H9 (cell line): ENCODE measurements around the gene GLI2. TPM values are rescaled to one million over a fixed set of nuclear protein-coding genes. Genes with fewer than 3 reads are reported as not detected.

ENCODE experiments used
- DNase-seq: peaks from one replicate; pipeline ENCODE4 v3.0.0-alpha.2; 2017
- H2AFZ ChIP-seq: one replicate; pipeline ENCODE4 v1.6.1; 2013; ENCODE audit warnings: mild to moderate bottlenecking, low read length, control low read depth, moderate library complexity
- H2AK5ac ChIP-seq: 2 replicates; pipeline ENCODE4 v1.6.1; 2013; ENCODE audit warnings: low read length, control low read depth, mixed read lengths; ENCODE audit not compliant: insufficient read length
- H2BK120ac ChIP-seq: one replicate; pipeline ENCODE4 v1.6.1; 2013; ENCODE audit warnings: low read depth, mild to moderate bottlenecking, low read length, control low read depth, inconsistent platforms; ENCODE audit not compliant: poor library complexity, severe bottlenecking
- H2BK12ac ChIP-seq: 2 replicates; pipeline ENCODE4 v1.6.1; 2013; ENCODE audit warnings: low read length, control low read depth, mixed read lengths, low read depth; ENCODE audit not compliant: insufficient read length
- H2BK15ac ChIP-seq: 2 replicates; pipeline ENCODE4 v1.6.1; 2013; ENCODE audit warnings: low read depth, low read length, control low read depth
- H2BK20ac ChIP-seq: one replicate; pipeline ENCODE4 v1.6.1; 2013; ENCODE audit warnings: low read depth, mild to moderate bottlenecking, low read length, control low read depth, inconsistent platforms; ENCODE audit not compliant: poor library complexity, severe bottlenecking
- H2BK5ac ChIP-seq: 2 replicates; pipeline ENCODE4 v1.6.1; 2013; ENCODE audit warnings: low read length, control low read depth, mixed read lengths; ENCODE audit not compliant: insufficient read length
- H3K14ac ChIP-seq: 2 replicates; pipeline ENCODE4 v1.6.1; 2013; ENCODE audit warnings: low read length, control low read depth; ENCODE audit not compliant: insufficient read depth
- H3K18ac ChIP-seq: 2 replicates; pipeline ENCODE4 v1.6.1; 2013; ENCODE audit warnings: low read depth, mild to moderate bottlenecking, mixed read lengths, low read length, control low read depth; ENCODE audit not compliant: insufficient read length
- H3K23ac ChIP-seq: 2 replicates; pipeline ENCODE4 v1.6.1; 2013; ENCODE audit warnings: low read length, control low read depth, mixed read lengths, low read depth; ENCODE audit not compliant: insufficient read length
- H3K23me2 ChIP-seq: 2 replicates; pipeline ENCODE4 v1.6.1; 2013; ENCODE audit warnings: low read depth, mild to moderate bottlenecking, mixed read lengths, low read length, control low read depth; ENCODE audit not compliant: insufficient read length, poor library complexity, severe bottlenecking
- H3K27ac ChIP-seq: 2 replicates; pipeline ENCODE4 v1.5.1; 2013; ENCODE audit warnings: low read length, control low read depth, mixed read lengths, low read depth; ENCODE audit not compliant: insufficient read length
- H3K27me3 ChIP-seq: 2 replicates; pipeline ENCODE4 v1.6.1; 2013; ENCODE audit warnings: low read length, control low read depth, inconsistent platforms; ENCODE audit not compliant: insufficient read depth
- H3K4ac ChIP-seq: 2 replicates; pipeline ENCODE4 v1.6.1; 2013; ENCODE audit warnings: low read depth, mild to moderate bottlenecking, control low read depth, inconsistent platforms, low read length, moderate library complexity
- H3K4me1 ChIP-seq: 2 replicates; pipeline ENCODE4 v1.6.1; 2013; ENCODE audit warnings: low read length, control low read depth, inconsistent platforms; ENCODE audit not compliant: insufficient read depth
- H3K4me2 ChIP-seq: 2 replicates; pipeline ENCODE4 v1.6.1; 2013; ENCODE audit warnings: low read length, control low read depth, mixed read lengths; ENCODE audit not compliant: insufficient read length, insufficient read depth
- H3K56ac ChIP-seq: 2 replicates; pipeline ENCODE4 v1.6.1; 2013; ENCODE audit warnings: low read depth, mild to moderate bottlenecking, mixed read lengths, low read length, control low read depth; ENCODE audit not compliant: insufficient read length
- H3K79me1 ChIP-seq: 2 replicates; pipeline ENCODE4 v1.6.1; 2013; ENCODE audit warnings: low read depth, mild to moderate bottlenecking, moderate library complexity, low read length, control low read depth, inconsistent platforms; ENCODE audit not compliant: insufficient read depth, poor library complexity, severe bottlenecking
- H3K79me2 ChIP-seq: 2 replicates; pipeline ENCODE4 v1.6.1; 2013; ENCODE audit warnings: low read length, control low read depth, inconsistent platforms; ENCODE audit not compliant: insufficient read depth
- H3K9ac ChIP-seq: 2 replicates; pipeline ENCODE4 v1.6.1; 2013; ENCODE audit warnings: low read length, control low read depth, mixed read lengths; ENCODE audit not compliant: insufficient read length; ENCODE audit errors: extremely low read depth
- H3K9me3 ChIP-seq: one replicate; pipeline ENCODE4 v1.6.1; 2013; ENCODE audit warnings: low read depth, low read length, inconsistent platforms; ENCODE audit not compliant: control insufficient read depth
- H3T11ph ChIP-seq: one replicate; pipeline ENCODE4 v1.6.1; 2013; ENCODE audit warnings: mild to moderate bottlenecking, low read length, control low read depth, inconsistent platforms
- H4K20me1 ChIP-seq: one replicate; pipeline ENCODE4 v1.6.1; 2013; ENCODE audit not compliant: control insufficient read depth, insufficient read length, insufficient read depth
- H4K5ac ChIP-seq: 2 replicates; pipeline ENCODE4 v1.6.1; 2013; ENCODE audit warnings: low read depth, mild to moderate bottlenecking, mixed read lengths, low read length, control low read depth; ENCODE audit not compliant: insufficient read length
- H4K8ac ChIP-seq: replicated peaks from 2 replicates; pipeline ENCODE4 v1.6.1; 2013; ENCODE audit warnings: low read length, control low read depth, mixed read lengths, low read depth; ENCODE audit not compliant: insufficient read length
- H4K91ac ChIP-seq: 2 replicates; pipeline ENCODE4 v1.6.1; 2013; ENCODE audit warnings: low read depth, mild to moderate bottlenecking, moderate library complexity, mixed read lengths, low read length, control low read depth; ENCODE audit not compliant: insufficient read length
- H3K27ac Mint-ChIP-seq, 3 experiments: 2 replicates in 2 of 3; 3 replicates in 1 of 3; pipeline ENCODE4 v1.8.0; 2020 to 2021; ENCODE audit warnings: mixed read lengths in 3 of 3, mild to moderate bottlenecking in 1 of 3, moderate library complexity in 1 of 3
- H3K27me3 Mint-ChIP-seq: 2 replicates; pipeline ENCODE4 v1.8.0; 2021; ENCODE audit warnings: low read depth, mild to moderate bottlenecking, moderate library complexity, mixed read lengths
- H3K36me3 Mint-ChIP-seq, 3 experiments: 2 replicates in 2 of 3; 3 replicates in 1 of 3; pipeline ENCODE4 v1.8.0; 2020 to 2021; ENCODE audit warnings: low read depth in 3 of 3, mixed read lengths in 3 of 3; ENCODE audit not compliant: insufficient read depth in 1 of 3
- H3K4me1 Mint-ChIP-seq, 2 experiments: 2 replicates each; pipeline ENCODE4 v1.8.0; 2020; ENCODE audit warnings: mixed read lengths in 2 of 2
- H3K4me3 Mint-ChIP-seq, 2 experiments: 2 replicates in 1 of 2; 3 replicates in 1 of 2; pipeline ENCODE4 v1.8.0; 2020 to 2021; ENCODE audit warnings: mild to moderate bottlenecking in 2 of 2, mixed read lengths in 2 of 2, moderate library complexity in 1 of 2
- H3K9me3 Mint-ChIP-seq, 2 experiments: 2 replicates in 1 of 2; 3 replicates in 1 of 2; pipeline ENCODE4 v1.8.0; 2020; ENCODE audit warnings: mild to moderate bottlenecking in 2 of 2, mixed read lengths in 2 of 2, moderate library complexity in 1 of 2
- WGBS: extraction: QIAGEN DNeasy Blood & Tissue Kit; methylation state at CpG from one replicate; pipeline ENCODE4 v1.1.7; 2013; ENCODE audit warnings: missing lambda C conversion rate, low lambda C conversion rate, mixed read lengths; ENCODE audit not compliant: insufficient read length; ENCODE audit errors: extremely low coverage; 5-methylcytosine and 5-hydroxymethylcytosine counted together
- total RNA-seq: library from RNA; stranded (reverse); gene quantifications from 2 replicates; pipeline ENCODE4 v1.2.1, GENCODE V29; 2021
- TF ChIP-seq, protein P1 (sequence below): fragments of 200-600 bp; sonication (generic); conservative IDR thresholded peaks from 3 replicates; pipeline ENCODE4 v1.8.0; 2021; ENCODE audit warnings: antibody characterized with exemption, mild to moderate bottlenecking

Gene GLI2
- total RNA-seq, 1 experiment from 2014 or later, result 56.7 TPM

DNA sequence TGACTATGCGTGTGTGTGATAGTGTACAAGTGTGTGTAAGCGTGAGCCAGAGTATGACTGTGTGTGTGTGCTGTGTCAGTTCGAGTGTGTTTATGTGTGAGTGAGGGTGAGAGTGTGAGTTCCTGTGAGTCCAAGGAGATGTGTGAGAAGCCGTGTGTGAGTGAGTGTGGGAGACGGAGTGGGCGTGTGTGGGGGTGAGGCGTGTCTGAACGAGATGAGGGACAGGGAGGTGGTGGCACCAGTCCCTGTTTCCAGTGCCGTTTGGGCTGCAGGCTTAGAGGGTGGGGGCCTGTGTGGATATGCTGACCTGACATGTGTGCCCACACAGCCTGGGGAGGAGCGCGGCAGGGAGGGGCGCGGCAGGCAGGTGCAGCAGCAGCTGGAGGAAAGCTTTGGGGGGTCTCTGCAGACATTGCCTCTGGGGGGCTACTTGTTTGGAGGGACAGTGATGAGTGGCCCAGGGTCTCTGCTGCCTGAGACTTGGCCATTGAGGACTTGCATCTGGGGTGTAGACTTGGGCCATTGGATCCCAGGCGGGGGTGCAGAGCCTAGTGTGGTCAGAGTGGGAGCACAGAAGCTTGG lies 41.6 kb downstream of the GLI2 start:
- H4K91ac ChIP-seq, result no peak overlapping the region
- no peak overlapping the region for H3K4me2 ChIP-seq
- H3K23ac ChIP-seq, result peak overlapping the region; percentile 17
- H3K9me3 Mint-ChIP-seq, result no peaks in the 10 kb centered on the region
- H4K20me1 ChIP-seq, result peaks cover 2% of the 10 kb centered on the region
- TF ChIP-seq, protein P1, sequence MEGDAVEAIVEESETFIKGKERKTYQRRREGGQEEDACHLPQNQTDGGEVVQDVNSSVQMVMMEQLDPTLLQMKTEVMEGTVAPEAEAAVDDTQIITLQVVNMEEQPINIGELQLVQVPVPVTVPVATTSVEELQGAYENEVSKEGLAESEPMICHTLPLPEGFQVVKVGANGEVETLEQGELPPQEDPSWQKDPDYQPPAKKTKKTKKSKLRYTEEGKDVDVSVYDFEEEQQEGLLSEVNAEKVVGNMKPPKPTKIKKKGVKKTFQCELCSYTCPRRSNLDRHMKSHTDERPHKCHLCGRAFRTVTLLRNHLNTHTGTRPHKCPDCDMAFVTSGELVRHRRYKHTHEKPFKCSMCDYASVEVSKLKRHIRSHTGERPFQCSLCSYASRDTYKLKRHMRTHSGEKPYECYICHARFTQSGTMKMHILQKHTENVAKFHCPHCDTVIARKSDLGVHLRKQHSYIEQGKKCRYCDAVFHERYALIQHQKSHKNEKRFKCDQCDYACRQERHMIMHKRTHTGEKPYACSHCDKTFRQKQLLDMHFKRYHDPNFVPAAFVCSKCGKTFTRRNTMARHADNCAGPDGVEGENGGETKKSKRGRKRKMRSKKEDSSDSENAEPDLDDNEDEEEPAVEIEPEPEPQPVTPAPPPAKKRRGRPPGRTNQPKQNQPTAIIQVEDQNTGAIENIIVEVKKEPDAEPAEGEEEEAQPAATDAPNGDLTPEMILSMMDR, result no peak
- no peaks in the 10 kb centered on the region for H3K36me3 Mint-ChIP-seq
- H2BK120ac ChIP-seq, result no peak overlapping the region
- H2BK12ac ChIP-seq, result no peak overlapping the region
- no peaks in the 10 kb centered on the region for H3K23me2 ChIP-seq
- no peak overlapping the region; the same call in 1 of the 2 replicates for H3K4ac ChIP-seq
- H2AFZ ChIP-seq, result no peak overlapping the region
- H2AK5ac ChIP-seq, result no peak overlapping the region
- H3K4me3 Mint-ChIP-seq, result no peak overlapping the region
- no peaks in the 10 kb centered on the region for H3K27me3 Mint-ChIP-seq
- H3K4me1 Mint-ChIP-seq, result peaks cover 58 to 60% of the 10 kb centered on the region in 2 experiments
- DNase-seq, result no peak
- H3K27ac ChIP-seq, result no peak overlapping the region
- peak overlapping the region; percentile 3 for H3K18ac ChIP-seq
- H3K14ac ChIP-seq, result peak overlapping the region; percentile 55; the same call in 1 of the 2 replicates
- H3K27ac Mint-ChIP-seq, result no peak overlapping the region
- no peak overlapping the region for H4K5ac ChIP-seq
- H3K4me1 ChIP-seq, result peaks cover 26% of the 10 kb centered on the region
- H3K79me2 ChIP-seq, result peaks cover 34% of the 10 kb centered on the region; the same call in 1 of the 2 replicates
- peaks cover 10% of the 10 kb centered on the region for H3K79me1 ChIP-seq
- H3K27me3 ChIP-seq, result no peaks in the 10 kb centered on the region
- H3K9me3 ChIP-seq, result no peaks in the 10 kb centered on the region
- no peak overlapping the region for H2BK5ac ChIP-seq
- WGBS, result 100% methylated on average over 4 of the region's 14 CpGs
- H4K8ac ChIP-seq, result no peak overlapping the region
- no peak overlapping the region for H3K9ac ChIP-seq
- no peak overlapping the region for H3T11ph ChIP-seq
- H3K56ac ChIP-seq, result no peak overlapping the region
- H2BK15ac ChIP-seq, result no peak overlapping the region
- H2BK20ac ChIP-seq, result no peak overlapping the region
